GM21381 (cell line): Measurements from ENCODE around the gene ZBTB38.
A peak's percentile ranks its signal among the peaks of the same experiment; 100 is the strongest.

Source experiments
- ATAC-seq: cut with Tn5 transposase; IDR thresholded peaks from one replicate; pipeline ENCODE4 v1.9.1; 2021; ENCODE audit warnings: mild to moderate bottlenecking, moderate library complexity; ENCODE audit not compliant: unreplicated experiment

ZBTB38 gene

GRCh38 chr3:141336672-141337522 lies 31.4 kb upstream of the ZBTB38 start:
- ATAC-seq, result peak; percentile 85

GRCh38 chr3:141337523-141337854 lies 30.8 kb upstream of the ZBTB38 start:
- ATAC-seq, result no peak

DNA sequence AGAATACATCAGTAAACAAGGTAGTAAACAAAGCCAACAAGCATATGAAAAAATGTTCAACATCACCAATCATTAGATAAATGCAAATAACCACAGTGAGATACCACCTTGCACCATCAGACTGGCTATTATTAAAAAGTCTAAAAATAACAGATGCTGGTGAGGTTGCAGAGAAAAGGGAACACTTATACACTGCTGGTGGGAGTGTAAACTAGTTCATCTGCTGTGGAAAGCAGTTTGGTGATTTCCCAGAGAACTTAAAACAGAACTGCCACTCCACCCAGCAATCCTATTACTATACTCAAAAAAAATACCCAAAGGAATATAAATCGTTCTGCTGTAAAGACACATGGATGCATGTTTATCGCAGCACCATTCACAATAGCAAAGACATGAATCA lies 30.3 kb upstream of the ZBTB38 start:
- no peak for ATAC-seq

DNA sequence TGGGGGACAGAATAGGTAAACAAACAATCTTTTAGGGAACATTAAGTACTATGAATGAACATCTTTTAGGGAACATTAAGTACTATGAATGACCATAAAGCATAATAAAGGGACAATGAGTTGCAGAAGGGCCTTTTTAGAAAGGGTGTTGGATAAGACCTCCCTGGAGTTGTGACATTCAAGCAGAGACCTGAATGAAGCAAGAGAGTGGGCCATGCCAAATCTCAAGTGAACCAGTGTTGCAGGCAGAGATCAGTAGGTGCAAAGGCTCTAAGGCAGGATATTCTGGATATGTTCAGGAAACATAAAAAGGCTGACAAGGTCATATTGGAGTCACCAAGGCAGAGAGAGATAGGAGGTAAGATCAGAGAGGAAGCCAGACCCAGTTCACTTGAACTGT lies 29.4 kb upstream of the ZBTB38 start:
- ATAC-seq, result no peak

DNA sequence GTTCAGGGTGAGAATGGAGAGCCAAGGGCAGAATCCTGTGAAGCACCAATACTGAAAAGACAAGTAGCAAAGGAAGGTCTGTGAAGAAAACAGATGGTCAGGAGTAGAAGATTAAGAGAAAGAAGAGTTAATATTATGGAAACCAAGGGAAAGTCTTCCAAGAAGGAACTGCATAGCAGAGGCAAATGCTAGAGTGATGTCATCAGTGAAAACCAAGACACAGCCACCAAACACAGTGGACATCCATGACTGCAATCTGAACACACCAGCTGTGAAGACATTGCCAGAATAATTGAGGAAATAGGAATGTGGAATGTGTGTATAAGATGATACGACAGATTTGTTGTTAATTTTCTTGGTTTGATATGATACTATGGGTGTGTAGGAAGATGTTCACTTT lies 26.8 kb upstream of the ZBTB38 start:
- no peak for ATAC-seq

DNA sequence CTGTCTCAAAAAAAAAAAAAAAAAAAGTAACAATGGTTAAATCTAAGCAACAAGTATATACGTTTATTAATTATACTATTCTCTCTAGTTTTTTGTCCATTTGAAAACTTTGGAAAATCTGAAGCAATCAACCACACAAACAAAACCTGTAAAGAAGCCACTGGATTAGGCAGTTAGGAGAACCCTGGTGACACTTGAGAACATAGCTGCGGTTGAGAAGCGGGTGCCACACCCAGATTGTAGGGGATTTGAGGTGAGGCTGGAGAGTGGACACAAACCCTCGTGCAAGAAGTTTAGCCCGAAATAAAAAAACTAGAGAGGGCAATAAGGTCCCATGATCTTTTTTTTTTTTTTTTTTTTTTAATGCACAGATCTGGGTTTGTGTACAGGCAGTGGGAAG lies 25.9 kb upstream of the ZBTB38 start:
- no peak for ATAC-seq

DNA sequence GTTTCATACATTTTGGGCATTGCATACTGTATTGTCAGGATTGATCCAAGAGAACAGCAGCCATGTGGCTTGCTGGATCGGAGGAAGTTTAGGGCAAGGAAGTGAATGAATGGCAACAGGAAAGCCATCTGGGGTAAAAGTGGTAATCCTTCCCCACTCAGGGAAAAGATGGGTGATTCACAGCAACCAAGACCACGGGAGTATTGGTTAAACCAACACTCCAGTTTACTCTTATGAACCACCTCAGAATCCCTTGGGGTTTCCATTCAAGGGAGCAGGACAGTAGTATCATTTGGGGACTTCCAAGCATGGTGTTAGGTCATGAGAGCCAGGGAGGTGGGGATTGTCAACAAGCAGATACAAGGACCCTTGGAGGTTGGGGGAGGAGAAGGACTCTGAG lies 25.2 kb upstream of the ZBTB38 start:
- ATAC-seq, result no peak

DNA sequence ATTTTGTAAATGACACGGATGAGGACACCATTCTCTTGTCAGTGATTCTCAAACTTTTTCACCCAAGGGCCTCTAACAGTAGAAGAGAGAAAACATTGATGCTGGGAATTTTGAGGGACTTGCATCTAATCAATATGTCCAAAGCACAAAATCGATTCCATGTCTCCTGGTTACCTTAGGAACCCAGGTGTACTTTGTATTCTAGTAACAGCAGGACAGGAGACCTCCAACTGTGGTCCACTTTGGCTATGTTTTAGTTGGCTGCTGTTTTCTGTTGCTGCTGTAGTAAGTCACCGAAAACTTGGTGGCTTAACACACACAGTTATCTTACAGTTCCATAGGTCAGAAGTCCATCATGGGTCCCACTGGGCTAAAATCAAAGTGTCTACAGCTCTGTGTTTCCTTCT lies 24.4 kb upstream of the ZBTB38 start:
- ATAC-seq, result no peak

- no peak for ATAC-seq
Observed at GRCh38 chr3:141345528-141345927, 22.8 kb upstream of the ZBTB38 start.

- ATAC-seq, result no peak
Observed at GRCh38 chr3:141346007-141346406, 22.3 kb upstream of the ZBTB38 start.

GRCh38 chr3:141346418-141346817 lies 21.9 kb upstream of the ZBTB38 start:
- no peak for ATAC-seq

DNA sequence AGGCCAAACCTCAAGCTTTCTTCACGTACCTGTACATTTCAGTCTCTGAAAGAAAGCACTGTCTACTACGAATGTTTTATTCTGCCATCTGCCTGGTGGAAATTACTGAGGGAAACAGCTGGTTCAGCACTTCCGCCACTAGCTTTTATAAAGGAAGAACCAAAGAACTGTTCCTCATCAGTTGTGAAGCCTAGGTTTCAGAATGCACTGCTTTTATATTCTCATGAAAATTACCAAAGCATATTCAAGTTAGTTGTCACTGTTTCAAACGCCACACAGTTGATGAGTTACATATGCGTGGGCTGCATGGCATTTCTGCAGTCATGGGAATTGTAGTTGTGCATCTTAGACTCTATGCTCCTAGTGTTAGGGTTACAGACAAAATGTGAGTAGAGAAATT lies 21.5 kb upstream of the ZBTB38 start:
- ATAC-seq, result no peak

DNA sequence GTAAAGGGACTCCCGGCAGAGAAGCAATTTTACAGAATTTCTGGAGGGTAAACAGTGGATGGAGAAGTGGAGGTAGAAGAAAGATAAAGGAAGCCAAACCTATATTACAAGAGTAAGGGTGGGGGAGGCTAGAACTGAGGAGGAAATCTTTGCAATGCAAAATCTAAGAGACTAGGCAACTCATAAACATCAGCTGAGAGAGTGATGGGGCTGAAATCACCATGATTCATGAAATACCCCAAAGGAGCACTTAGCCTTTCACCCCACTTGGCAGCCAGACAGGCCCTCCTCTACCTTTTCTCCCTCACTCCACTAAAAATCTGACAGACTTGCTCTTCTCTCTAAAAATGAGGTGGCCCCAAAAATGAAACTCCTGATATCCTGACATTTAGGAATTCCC lies 19.5 kb upstream of the ZBTB38 start:
- ATAC-seq, result no peak

DNA sequence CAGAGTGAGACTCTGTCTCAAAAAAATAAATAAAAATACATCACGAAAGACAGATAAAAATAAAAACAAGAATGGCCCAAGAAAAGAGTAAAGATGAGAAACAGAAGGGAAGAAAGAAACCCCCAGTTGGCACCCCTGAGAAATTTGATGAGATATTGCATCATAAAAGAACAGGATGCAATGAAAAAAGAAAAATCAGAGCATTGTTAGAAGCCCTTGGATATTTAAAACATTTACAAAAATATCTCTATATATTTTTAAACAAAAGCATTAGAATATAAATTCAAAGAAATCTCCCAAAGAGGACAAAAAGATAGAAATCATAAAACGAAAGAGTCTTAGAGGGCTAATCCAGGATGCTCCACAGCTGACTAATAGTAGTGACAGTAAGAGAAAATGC lies 18.6 kb upstream of the ZBTB38 start:
- no peak for ATAC-seq

- no peak for ATAC-seq
Observed at GRCh38 chr3:141350666-141351065, 17.6 kb upstream of the ZBTB38 start.

GRCh38 chr3:141352262-141352984 lies 15.9 kb upstream of the ZBTB38 start:
- no peak for ATAC-seq

- ATAC-seq, result no peak
Observed at GRCh38 chr3:141353652-141354495, 14.4 kb upstream of the ZBTB38 start.

GRCh38 chr3:141354517-141354916 lies 13.8 kb upstream of the ZBTB38 start:
- no peak for ATAC-seq

- no peak for ATAC-seq
Observed at GRCh38 chr3:141355242-141355641, 13.1 kb upstream of the ZBTB38 start.

- no peak for ATAC-seq
Observed at GRCh38 chr3:141356046-141356445, 12.3 kb upstream of the ZBTB38 start.

DNA sequence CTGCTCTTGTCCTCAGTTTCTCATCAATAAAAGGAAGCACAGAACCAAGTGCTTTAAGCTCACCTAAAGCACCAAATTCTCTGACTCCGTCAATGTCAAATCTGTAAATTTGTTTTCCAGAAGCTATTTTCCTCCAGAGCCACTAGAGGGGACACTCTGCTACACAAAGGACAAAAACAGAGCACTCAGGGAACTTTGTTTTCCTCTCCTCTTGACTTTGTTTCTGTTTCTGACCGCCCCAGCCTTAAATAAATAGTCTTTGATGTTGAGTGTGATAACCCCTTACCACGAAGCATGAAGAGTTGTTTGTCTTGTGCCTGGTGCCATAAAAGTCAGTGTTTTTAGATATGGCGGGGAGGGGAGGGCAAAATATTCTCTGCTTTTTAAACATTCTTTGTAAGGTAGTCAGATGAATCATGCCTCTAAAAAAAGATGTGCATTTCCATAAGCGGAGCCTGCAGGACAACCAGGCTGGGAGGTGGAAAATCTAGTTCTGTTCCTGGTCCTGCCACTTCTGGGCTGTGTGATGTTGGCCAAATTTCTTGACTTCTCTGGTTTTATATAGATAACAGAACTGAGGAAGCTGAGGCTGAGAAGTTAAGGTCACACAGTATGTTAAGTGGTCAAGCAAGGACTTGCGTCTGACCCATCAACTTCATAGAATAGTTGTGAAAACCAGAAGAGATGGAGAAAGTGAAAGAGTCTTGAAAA lies 7.3 kb upstream of the ZBTB38 start:
- peak; percentile 62 for ATAC-seq
